ENCODE data around the gene COPS8.

DNA sequence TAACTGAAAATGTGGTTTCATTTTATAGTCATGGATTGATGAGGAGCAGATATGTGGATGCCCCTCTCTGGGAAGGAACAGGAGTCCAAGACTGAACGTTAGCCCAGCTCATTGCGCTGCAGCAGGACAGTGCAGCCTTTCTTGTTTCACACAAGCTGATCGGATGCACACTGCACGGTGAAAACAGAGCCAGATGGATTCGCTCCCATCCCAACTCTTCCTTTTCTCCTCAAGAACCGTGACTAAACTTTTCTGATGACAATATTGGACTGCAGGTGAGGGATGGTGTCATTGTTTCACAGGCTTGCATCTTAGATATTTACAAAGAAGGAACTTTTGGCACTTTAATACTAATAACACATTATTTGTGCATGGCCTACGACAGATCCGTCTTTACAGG lies 33.8 kb upstream of the COPS8 start:
- no peak for TF ChIP-seq CTCF (IDR thresholded peaks at IDR 0.05)
- TF ChIP-seq POLR2A (IDR thresholded peaks at IDR 0.05), result no peak
- TF ChIP-seq POLR2AphosphoS5 (IDR thresholded peaks at IDR 0.05), result no peak
